Vagina (tissue), 2 donors: Measurements from ENCODE around the gene MARCHF9.
"Not testable (repeated sequence)": the region's sequence is repeated elsewhere in the genome, so short reads cannot be mapped to it uniquely, and the experiment has no call there.

Experiments used
- POLR2A ChIP-seq, 2 donors: fragments of 450-650 bp; IDR thresholded peaks; one replicate each; pipeline ENCODE4 v1.6.1; 2017; ENCODE audit warnings: antibody characterized with exemption in 2 of 2, mild to moderate bottlenecking in 2 of 2, moderate library complexity in 2 of 2
- TF ChIP-seq, protein P1 (sequence below), 3 experiments: fragments of 450-650 bp in 2 of 3; fragments of 200-600 bp in 1 of 3; sonication (generic) in 1 of 3; IDR thresholded peaks; one replicate each; pipeline ENCODE4 v1.5.1; 2017 to 2019; ENCODE audit warnings: antibody characterized with exemption in 3 of 3, mild to moderate bottlenecking in 2 of 3, moderate library complexity in 2 of 3

DNA sequence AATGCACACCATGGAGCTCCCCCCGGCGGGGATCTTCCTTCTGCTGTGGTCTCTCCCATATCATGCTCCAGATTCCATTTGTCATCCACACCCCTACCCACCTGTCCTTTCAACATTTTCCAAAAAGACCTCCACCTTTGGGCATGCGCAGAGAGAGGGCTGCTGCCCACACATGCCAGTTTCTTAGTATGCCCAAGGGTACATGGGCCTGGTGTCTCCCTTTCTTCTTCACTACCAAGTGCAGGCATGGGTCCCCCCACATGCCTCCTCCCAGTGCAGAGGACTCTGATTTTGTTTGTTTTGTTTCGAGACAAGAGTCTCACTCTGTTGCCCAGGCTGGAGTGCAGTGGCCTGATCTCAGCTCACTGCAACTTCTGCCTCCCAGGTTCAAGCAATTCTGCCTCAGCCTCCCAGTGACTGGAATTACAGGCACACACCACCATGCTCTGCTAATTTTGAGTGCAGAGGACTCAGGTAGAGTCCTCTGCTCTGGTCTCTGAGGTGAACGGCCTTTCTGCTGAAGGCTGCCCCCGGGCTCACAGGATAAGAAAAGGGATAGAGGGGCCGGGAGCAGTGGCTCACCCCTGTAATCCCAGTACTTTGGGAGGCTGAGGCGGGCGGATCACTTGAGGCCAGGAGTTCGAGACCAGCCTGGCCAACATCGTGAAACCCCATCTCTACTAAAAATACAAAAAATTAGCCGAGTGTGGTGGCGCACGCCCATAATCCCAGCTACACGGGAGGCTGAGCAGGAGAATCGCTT lies 32.9 kb upstream of the MARCHF9 start:
- not testable (repeated sequence) for TF ChIP-seq POLR2A (IDR thresholded peaks at IDR 0.05)
- TF ChIP-seq, protein P1, sequence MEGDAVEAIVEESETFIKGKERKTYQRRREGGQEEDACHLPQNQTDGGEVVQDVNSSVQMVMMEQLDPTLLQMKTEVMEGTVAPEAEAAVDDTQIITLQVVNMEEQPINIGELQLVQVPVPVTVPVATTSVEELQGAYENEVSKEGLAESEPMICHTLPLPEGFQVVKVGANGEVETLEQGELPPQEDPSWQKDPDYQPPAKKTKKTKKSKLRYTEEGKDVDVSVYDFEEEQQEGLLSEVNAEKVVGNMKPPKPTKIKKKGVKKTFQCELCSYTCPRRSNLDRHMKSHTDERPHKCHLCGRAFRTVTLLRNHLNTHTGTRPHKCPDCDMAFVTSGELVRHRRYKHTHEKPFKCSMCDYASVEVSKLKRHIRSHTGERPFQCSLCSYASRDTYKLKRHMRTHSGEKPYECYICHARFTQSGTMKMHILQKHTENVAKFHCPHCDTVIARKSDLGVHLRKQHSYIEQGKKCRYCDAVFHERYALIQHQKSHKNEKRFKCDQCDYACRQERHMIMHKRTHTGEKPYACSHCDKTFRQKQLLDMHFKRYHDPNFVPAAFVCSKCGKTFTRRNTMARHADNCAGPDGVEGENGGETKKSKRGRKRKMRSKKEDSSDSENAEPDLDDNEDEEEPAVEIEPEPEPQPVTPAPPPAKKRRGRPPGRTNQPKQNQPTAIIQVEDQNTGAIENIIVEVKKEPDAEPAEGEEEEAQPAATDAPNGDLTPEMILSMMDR (IDR thresholded peaks at IDR 0.05): not testable (repeated sequence)
